IPS-NIHi7 (cell line): ENCODE results near the gene GRIK3.

ENCODE experiments used
- DNase-seq: peaks from one replicate; pipeline ENCODE4 v3.0.0; 2012; ENCODE audit warnings: mixed read lengths; ENCODE audit errors: extremely low spot score

Gene GRIK3

DNA sequence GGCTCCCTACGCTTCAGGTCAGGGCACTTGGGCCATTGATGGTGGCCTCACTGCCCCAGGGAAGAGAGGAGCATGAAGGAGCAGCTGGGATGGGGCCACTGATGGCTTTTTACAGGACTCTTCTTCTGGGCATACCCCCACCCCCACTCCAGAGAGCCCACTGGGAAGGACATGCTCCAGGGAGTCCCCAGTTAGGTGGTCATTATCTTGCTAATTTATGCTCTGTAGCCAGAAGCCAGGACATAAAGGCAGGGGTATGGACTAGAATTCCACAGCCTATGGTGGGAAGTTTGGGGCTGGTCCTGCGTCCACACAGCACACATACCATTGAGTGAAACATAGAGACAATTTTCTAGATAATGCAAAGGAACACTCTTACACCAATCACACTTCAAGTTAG, 8.8 kb upstream of the GRIK3 start:
- no peak for DNase-seq

DNA sequence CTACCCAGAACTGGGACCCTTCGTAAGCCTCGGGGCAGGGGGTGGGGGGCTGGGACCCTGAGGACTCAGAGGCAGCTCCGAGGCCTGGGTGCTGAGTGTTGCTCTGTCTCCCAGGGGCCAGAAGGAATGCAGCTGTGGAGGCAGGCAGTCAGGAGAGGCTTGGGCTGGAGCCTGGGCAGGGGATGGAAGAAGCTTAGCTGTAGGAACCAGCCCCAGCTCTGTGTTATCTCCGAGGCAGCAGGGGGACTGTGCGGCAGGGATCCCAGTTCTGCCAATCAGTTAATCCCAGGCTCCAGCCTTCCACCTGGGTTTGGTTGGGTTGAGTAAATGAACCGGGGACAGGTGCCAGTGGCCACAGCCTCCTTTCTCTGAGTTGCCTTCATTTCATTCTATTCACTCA, 8.2 kb upstream of the GRIK3 start:
- DNase-seq: no peak

DNA sequence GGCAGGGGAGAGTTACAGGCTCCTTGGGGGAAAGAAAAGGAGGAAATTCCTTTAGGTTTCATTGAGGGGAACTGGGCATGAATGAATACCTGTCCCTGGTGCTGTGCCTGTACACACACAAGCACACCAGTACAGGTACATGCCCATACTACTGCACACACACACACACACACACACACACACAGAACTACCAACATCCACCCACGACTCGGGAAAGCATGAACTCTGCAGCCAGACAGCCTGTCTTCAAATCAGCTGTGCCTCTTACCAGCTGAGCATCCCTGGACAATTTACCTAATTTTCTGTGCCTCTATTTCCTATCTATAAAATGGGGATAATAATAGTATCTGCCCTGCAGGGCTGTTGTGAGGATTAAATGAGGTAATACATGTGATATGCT, 7.2 kb upstream of the GRIK3 start:
- no peak for DNase-seq

DNA sequence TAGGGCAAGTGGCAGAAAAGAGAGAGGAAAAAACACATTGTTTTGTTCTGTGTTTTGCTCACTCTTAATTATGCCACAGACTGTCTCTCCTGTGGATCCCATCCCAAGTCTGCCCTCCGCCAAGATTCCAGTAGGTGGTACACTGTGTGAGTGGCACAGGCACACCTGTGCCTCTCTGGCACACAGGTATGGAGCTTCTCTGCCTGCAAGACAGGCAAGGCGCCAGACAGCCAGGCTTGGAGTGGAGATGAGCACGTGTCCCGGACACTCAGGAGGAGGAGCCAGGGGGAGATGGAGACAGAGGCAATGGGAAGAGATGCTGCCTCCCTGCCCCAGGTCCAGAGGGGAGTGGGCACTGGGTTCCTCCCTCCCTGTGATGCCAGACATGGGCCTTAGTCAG, 6.5 kb upstream of the GRIK3 start:
- DNase-seq: no peak

DNA sequence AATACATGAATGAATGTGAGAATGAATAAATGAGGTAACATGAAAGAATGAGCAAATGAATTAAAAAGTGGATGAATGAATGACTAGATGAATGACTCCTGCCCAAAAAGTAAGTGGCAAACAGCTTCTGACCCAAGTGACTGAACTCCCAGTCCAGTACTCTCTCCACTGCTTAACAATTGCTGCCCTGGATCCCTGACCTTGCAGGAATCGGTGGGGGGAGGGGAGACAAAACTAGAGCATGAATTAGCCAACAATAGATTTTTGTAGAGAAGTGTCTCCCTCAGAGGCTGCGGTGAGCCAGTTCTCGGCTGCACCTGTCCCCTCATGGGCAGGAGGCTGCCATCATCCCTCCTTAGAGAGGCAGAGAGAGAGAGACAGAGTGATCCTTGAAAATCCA, 5.9 kb upstream of the GRIK3 start:
- DNase-seq: no peak

DNA sequence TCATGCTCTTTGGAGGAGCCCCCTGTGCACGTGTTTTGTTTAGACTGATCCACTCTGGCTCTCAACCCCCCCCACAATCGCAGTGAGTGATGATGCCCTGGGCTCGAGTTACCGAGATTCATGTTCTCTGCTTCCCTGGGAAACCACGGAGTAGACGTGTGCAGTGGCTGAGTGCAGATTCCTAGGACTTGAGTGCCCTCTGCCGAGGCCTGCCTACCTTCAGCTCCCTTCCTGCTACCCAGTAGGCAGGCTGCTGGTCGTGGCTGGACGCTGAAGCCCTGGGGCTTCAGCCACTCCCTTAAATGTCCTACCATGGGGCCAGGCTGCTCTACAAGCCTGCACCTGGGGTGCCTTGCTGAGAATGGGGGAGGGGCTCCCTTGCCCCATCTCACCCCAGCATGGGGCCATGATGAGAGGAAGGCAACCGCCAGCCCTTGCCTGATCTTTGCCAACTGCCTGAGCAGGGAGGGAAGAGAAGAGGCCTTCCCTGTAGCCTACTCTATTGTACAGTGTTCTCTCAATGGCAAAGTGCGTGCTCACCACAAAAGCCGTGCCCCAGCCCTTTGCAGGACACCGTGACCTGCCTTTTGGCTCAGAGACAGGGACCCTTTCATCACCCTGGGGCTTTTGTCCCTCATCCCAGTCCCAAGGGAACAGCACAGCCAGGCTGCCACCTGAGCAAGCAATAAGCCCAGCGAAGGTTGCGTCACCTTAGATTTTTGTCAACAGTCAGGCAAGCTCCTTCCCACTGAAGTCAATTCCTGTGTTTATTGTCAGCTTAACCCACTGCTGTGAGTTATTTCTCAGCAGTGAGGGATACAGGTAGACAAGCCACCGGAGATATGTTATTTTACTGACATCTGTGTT, 4.1 kb upstream of the GRIK3 start:
- DNase-seq: peak; percentile 62

DNA sequence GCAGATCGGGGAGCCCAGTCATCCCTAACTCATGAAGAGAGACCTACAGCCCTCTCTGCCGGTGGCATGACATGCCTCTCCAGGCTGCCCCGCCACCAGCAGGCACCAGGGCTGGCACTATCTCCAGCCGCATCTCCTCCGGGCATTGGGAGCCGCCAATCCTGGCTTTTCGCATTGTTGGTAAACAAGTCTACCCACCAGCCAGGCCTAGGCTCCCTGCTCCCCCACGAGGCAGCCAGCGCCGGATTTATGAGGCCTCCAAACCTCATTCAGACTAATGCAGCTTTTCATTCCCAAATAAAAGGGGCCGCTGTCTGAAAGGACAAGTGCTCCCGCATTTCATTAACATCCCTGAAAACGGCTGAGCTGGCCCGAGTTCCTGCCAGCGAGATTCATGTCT, 3.4 kb upstream of the GRIK3 start:
- no peak for DNase-seq

DNA sequence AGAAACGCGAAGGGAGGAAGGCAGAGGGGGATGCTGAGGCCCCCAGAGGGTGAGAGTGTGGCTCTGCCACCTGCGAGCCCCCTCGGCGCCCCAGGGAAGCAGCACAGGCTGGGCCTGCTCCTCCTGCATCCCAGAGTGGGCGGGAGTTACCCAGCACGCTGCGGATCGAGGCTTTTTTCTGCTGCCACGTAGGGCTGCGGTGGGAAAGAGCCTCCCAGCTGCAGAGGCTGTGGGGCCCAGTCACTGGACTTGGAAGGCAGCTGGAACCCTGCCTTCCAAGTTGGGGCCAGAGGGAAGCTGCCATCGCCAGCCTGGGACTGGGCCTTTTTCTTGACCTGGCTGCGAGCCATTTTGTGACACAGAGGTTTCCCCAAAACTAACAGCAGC, 2.3 kb upstream of the GRIK3 start:
- DNase-seq: no peak

DNA sequence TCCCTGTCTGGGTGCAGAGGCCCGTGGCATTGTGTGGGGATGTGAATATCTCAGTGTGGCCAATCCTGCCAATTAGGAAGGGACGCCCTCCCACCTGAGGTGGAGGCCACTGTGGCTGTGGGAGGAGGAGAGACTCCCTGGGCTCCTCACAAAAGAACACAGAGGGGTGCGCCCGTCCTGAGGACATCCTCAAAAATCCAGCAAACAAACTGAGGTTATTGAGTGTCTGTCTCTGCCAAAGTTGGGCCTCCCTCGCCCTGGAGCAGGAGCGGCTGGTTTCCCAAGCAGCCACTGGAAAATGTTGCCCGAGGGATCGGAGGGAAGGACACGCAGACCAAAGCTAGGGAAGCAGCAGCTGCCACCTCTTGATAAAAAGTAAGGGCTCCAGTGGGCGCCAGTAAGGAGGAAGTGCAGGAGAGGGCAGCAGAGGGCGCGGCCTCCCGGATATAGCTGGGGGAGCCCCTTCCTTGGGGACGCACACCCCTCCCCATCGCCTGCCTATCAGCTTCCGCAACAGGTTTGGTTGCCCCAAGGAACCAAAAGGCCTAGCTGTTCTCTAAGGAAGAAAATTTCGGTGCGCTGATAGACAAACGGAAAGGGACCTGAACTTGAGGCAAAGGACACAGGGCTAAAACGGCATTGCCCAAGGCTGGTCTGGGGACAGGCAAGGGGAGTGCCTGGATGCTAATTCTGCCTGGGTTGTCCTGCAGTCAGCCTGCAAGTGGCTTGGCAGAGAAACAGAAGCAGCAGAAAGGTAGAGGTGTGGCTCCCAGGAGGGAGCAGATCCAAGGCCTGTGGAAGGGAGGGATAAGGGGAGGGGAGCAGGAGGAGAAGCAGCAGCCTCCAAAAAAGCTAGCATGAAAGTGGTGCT, 1.7 kb upstream of the GRIK3 start:
- DNase-seq: peak; percentile 57

DNA sequence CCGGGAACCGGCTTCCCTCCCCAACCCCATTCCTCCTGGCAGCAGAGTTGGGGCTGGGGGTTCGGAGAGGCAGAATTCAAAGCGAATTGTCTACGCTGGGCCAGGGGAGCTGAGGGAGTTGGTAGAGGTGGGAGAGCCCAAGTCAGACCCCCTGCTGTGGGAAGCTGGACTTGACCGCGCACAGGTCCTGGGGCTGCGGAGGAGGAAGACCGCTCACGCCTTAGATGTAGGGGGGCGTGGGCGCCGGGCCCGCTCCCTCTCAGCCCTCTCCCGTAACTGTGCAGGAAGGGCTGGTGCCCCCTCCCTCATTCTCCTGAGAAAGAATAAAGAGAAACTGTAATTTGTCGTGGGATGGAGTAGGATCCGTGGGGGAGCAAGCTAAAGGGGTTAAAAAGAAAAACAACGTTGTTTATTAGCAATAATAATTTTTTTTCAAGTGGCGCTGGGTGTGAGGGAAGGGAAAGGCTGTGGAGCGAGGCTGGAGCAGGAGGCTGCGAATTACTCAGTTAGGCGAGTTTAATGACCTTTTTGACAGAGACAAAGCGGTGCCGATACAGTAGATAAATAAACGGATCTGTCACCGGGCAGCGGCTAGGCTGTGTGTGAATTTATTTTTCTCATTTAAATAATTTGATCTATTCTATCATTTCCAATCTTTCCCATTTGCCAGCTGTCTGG, 838 bp upstream of the GRIK3 start:
- DNase-seq: no peak

DNA sequence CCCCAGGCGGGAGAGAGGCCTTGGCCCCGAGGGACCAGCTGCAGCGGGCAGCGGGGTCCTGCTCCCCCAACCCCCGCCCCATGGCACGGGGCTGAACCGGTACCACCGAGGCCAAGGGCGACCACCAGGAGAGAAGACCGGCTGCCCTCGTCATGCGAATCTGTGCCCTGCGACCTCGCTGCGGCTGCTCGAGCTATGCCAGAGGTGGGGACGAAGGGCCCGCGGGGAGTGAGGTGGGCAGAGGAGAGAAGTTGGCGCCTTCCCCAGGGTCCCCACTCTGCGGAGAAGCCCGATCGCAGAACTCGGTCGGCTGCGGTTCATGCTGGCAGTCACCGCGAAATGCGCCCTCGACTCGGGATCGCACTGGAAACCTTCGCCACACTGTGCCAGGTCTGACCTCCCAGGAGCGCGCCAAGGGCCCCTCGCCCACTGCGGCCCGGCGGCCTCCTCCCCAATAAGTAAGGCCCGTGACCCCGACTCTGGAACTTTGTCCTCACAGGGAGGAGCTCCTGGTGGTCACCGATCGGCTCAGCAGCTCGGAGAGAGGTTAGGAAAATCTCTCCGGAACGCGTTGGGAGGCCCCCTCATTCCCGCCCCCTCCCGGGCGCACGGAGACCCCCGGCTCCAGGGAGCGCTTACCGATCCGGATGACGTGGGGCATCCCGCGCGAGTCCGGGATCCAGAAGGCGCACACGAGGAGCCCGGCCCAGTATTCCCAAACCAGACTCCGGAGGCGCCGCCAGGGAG, 787 bp downstream of the GRIK3 start:
- DNase-seq: no peak

DNA sequence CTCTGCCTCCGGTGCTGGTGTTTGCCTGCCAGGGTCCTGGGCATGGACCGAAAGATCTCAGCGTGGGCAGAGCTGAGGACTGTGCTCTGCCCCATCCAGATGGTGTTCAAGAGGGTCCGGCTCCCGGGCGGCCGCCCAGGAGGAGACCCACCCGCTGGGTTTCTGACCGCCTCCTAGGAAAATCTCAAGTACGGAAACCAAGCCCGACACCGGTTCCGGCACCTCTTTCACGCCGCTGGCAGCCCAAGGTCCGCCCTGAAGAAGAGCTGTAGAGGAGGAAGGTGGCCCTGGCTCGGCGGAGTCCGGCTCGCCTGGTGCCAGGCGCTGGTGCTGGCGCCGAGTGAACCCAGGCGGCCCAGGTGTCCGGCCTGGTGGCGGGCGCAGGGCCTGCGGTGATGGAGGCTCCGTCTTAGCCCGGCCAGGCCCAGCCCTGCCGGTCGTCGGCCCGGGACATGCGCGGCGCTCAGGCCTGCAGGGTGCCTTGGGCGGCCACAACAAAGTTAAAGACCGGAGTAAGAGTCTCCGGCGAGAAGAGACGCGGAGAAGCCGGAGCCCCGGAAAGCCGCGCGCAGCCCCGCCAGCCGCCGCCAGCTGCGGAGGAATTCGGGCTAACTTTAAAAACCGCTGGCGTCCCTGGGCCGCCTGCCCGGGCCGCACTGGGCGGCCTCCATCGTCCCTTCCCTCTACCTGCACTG, 1.5 kb downstream of the GRIK3 start:
- DNase-seq: peak; percentile 48

DNA sequence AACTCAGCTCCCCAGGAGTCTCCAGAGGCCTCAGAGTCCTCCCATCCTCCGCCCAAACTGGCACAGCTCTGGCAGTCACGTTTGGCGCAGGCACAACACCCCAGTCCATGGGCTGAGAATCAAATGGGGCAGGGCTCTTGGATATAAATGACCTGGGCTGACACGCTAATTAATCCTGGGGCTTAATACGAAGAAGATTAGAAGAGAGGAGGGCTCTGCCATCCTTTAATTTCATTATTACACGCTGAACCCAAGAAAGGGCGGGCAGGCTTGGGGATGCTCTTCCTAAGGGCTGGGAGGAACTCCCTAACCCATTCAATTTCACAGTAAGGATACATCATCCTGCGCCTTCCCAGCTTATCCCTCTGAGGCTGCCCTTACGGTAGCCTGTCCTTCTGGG, 2.4 kb downstream of the GRIK3 start:
- no peak for DNase-seq

DNA sequence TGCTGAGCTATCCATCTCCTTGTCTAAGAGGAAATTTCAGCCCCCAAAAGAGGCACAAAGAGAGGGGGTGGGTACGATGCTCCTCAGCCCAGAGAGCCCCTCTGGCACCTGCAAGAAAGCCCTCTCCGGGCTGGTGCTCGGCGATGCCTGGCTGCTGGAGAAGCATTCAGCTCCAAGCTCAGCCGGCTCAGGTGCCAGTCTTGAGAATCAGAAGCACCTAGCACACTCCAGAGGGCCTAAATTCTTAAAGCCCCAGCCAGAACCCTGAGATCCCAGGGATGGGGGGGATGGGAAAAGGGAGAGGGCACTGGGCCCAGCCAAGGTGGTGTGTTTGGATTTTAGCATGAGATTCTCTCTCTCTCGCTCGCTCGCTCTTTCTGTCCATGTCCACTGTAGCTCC, 2.9 kb downstream of the GRIK3 start:
- DNase-seq: no peak

DNA sequence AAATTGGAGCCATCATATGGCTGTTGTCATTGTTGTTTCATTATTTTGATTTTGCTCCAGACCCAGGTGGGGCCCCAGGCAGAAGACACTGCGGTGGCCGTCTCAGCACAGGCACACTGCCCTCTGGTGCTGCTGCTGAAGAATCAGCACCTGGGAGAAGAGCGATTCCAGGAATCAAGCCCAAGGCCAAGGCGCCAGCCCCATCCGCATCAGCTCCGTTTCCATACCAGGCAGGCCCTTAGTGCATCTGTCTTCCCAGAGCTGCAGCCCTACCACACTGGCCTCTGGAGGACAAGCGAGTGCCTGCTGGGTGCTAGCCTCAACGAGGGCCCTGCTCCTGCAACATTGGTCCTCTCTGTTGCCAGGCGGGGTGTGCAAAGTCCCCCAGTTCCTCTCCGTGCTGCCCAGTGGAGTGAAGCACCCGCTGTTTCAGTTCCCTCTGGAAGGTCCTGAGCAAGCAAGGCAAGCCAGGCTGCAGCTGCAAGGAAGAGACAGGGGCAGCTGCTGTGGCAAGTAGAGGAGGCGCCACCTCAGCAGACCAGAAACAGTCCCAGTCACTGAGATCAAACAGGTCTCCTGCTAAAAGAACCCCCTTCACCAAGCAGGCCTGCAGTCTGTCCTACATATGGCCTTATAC, 5.2 kb downstream of the GRIK3 start:
- peak; percentile 74 for DNase-seq

DNA sequence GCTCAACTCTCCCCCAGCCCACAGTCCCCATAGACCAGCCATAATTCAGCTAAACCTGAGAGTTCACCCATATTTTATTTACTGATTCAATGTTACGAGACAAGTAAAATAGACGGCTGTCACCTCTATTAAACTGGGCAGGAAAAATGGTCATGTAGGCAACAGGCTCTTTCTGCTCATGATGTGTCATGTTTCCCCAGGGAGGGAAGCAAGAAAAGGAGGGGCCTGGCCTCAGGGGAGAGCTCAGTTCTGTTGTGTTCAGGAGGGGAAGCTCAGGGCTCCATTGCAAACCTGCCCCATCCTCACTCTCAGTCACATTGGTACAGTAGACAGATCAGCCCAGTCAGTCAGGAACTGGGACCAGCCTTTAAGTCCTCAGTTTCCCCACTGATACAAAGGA, 12.8 kb downstream of the GRIK3 start:
- no peak for DNase-seq

DNA sequence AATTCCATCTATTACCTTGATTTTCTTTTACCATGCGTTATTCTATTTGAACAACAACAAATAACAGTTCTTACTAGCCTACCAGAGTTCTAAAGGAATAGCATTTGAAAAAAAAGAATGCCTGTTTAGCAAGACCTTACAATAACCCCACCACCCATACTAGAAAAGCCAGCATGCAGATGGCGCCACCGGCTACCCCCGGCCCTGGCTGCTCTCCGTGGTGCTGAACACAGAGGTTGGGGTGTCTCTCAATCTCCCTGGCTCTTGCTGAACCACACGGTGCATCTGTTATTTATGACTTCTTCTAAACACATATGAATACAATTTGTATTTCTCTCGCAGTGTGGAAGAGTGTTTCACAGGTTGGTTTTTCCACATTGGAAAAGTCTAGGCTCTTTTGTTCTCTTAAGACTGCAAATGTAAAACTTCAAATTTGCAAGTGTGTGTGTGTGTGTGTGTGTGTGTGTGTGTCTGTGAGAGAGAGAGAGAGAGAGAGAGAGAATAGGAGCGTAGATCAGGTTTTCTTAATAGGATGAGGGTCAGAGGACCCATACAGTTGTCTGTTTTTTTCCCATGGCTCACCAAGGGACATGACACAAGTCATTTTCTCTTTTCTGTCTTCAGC, 13.6 kb downstream of the GRIK3 start:
- peak; percentile 86 for DNase-seq

DNA sequence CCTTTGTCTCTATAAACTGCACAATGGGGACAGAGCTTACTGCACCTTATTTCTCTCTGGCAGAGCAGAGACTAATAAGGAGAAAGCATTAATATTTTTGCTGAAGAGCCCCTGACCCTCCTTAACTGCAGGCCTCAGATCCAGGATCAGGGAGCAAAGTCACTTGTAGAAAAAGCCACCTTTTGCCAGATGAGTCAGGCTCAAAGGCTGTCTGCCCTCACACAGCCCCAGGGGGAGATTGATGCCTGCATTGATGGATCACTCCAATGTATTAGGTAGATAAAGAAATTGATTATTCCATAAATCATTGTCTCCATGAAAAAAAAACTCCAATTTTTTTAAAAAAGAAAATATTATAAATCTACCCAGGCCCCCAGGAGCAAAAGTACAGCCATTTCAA, 15.8 kb downstream of the GRIK3 start:
- no peak for DNase-seq

DNA sequence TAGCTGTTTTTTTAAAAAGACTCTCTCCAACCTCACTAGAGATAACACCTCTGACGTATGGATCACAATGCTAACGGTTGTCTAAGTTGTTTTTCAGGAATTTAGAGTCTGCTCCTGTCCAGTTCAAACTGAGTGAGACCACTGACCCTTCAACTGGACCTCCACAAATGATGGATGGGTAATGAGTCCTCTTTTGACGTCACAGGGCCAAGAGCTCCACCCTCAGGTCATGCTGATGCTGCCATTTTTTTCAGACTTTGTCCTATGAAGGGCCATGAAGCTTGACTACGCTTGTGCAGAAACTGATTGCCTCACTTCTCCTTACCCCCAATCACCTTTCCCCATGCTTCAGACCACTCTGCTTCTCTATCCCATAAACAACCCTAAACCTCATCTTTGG, 16.6 kb downstream of the GRIK3 start:
- DNase-seq: no peak

DNA sequence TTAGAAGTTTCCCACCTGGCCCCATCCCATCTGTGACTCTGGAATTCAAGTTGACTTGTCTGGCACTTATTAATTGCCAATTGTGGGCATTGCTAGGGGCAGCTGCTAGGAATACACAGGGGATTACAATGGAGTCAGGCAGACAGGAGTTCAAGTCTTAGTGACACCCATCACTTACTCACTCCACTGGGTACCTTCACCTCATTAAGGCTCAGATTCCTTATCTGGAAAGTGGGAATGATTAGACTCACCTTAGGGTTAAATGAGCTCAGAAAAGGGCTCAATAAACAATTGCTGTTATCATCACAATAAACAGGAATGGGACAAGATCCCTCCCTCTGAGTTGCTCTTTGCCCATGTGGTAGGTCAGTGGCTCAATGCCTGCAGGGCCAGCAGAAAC, 18.2 kb downstream of the GRIK3 start:
- DNase-seq: no peak
